HG03342 (cell line): ENCODE data around the gene WDCP.
"Not testable (repeated sequence)": the region's sequence is repeated elsewhere in the genome, so short reads cannot be mapped to it uniquely, and the experiment has no call there.

Experiments used
- ATAC-seq: cut with Tn5 transposase; IDR thresholded peaks from one replicate; pipeline ENCODE4 v1.9.1; 2021; ENCODE audit warnings: mild to moderate bottlenecking, moderate library complexity; ENCODE audit not compliant: unreplicated experiment

Gene WDCP

GRCh38 chr2:24065341-24065740, 18.1 kb upstream of the WDCP start:
- ATAC-seq = no peak

- no peak for ATAC-seq
These were observed 11.5 kb upstream of the WDCP start for GRCh38 chr2:24058564-24059271.

- ATAC-seq = no peak
These were observed 8.6 kb upstream of the WDCP start for GRCh38 chr2:24055750-24056149.

- ATAC-seq = no peak
These were observed 7.3 kb upstream of the WDCP start for GRCh38 chr2:24054366-24055010.

- no peak for ATAC-seq
These were observed 5.8 kb upstream of the WDCP start for GRCh38 chr2:24052951-24053350.

GRCh38 chr2:24051833-24052232, 4.6 kb upstream of the WDCP start:
- ATAC-seq = no peak

GRCh38 chr2:24050041-24050979, 3.1 kb upstream of the WDCP start:
- ATAC-seq = no peak

- ATAC-seq = no peak
These were observed 2.4 kb upstream of the WDCP start, which contains the start of gene FKBP1B for GRCh38 chr2:24049485-24050021. FKBP1B (plus strand) TSS chr2:24049741; CDS start chr2:24049850, 109 bp downstream.

GRCh38 chr2:24048769-24049484, 1.7 kb upstream of the WDCP start:
- ATAC-seq = no peak

- ATAC-seq = no peak
These were observed 477 bp upstream of the WDCP start for GRCh38 chr2:24047703-24048033.

GRCh38 chr2:24046599-24046929, 627 bp downstream of the WDCP start:
- ATAC-seq = no peak

GRCh38 chr2:24045511-24046508, 1.4 kb downstream of the WDCP start:
- ATAC-seq = no peak

GRCh38 chr2:24043133-24043532, 4.1 kb downstream of the WDCP start:
- not testable (repeated sequence) for ATAC-seq

GRCh38 chr2:24040511-24040910, 6.7 kb downstream of the WDCP start:
- ATAC-seq = no peak

- ATAC-seq = no peak
These were observed 8.2 kb downstream of the WDCP start for GRCh38 chr2:24038786-24039499.

- ATAC-seq = no peak
These were observed 21.0 kb downstream of the WDCP start for GRCh38 chr2:24026233-24026632.

GRCh38 chr2:24024996-24025663, 22.1 kb downstream of the WDCP start:
- no peak for ATAC-seq

GRCh38 chr2:24024018-24024417, 23.2 kb downstream of the WDCP start:
- no peak for ATAC-seq
